Muscle layer of colon (tissue), 2 donors: ENCODE data around the gene NELL2.

ENCODE experiments used
- H3K27ac ChIP-seq: one replicate; pipeline ENCODE4 v1.7.0; 2013; ENCODE audit warnings: low read depth, mild to moderate bottlenecking, low read length, moderate library complexity
- H3K27me3 ChIP-seq, 2 donors: one replicate each; pipeline ENCODE4 v1.7.0; 2013; ENCODE audit warnings: low read length in 2 of 2, mild to moderate bottlenecking in 2 of 2; ENCODE audit not compliant: insufficient read depth in 2 of 2, control insufficient read depth in 1 of 2
- H3K36me3 ChIP-seq: one replicate; pipeline ENCODE4 v1.7.0; 2013; ENCODE audit warnings: mild to moderate bottlenecking, low read length; ENCODE audit not compliant: insufficient read depth
- H3K4me1 ChIP-seq: one replicate; pipeline ENCODE4 v1.7.0; 2013; ENCODE audit warnings: mild to moderate bottlenecking, low read length; ENCODE audit not compliant: insufficient read depth
- H3K4me3 ChIP-seq, 2 donors: one replicate each; pipeline ENCODE4 v1.7.0; 2013; ENCODE audit warnings: low read length in 2 of 2, low read depth in 1 of 2, mild to moderate bottlenecking in 1 of 2, moderate library complexity in 1 of 2
- H3K9ac ChIP-seq: one replicate; pipeline ENCODE4 v1.7.0; 2013; ENCODE audit warnings: low read length
- H3K9me3 ChIP-seq: one replicate; pipeline ENCODE4 v1.7.0; 2013; ENCODE audit warnings: mild to moderate bottlenecking, low read length
- donor health status: abdominal sarcoma.
- donor health status: Adenocarcinoma of cecum.

The NELL2 gene

GRCh38 chr12:44525806-44526654, 350.1 kb downstream of the NELL2 start:
- no peaks in the 10 kb centered on the region for H3K9me3 ChIP-seq
- H3K27me3 ChIP-seq, result no peaks in the 10 kb centered on the region
- no peaks in the 10 kb centered on the region for H3K36me3 ChIP-seq
- H3K27ac ChIP-seq, result no peak overlapping the region
- H3K4me3 ChIP-seq, result no peak overlapping the region
- no peaks in the 10 kb centered on the region for H3K4me1 ChIP-seq
- H3K9ac ChIP-seq, result no peak overlapping the region

GRCh38 chr12:44523828-44524227, 352.3 kb downstream of the NELL2 start:
- Histone ChIP-seq H3K27ac (no peak overlapping the region), H3K9me3 (no peaks in the 10 kb centered on the region), H3K4me3 (no peak overlapping the region), H3K4me1 (no peaks in the 10 kb centered on the region), H3K27me3 (no peaks in the 10 kb centered on the region), H3K36me3 (no peaks in the 10 kb centered on the region), H3K9ac (no peak overlapping the region)

GRCh38 chr12:44521702-44522101, 354.4 kb downstream of the NELL2 start:
- Histone ChIP-seq H3K27ac (no peak overlapping the region), H3K9ac (no peak overlapping the region), H3K9me3 (no peaks in the 10 kb centered on the region), H3K36me3 (no peaks in the 10 kb centered on the region), H3K27me3 (no peaks in the 10 kb centered on the region), H3K4me3 (no peak overlapping the region), H3K4me1 (no peaks in the 10 kb centered on the region)

GRCh38 chr12:44519931-44520330, 356.2 kb downstream of the NELL2 start:
- H3K4me3 ChIP-seq, result no peak overlapping the region
- no peak overlapping the region for H3K27ac ChIP-seq
- H3K4me1 ChIP-seq, result no peaks in the 10 kb centered on the region

GRCh38 chr12:44511289-44511688, 364.8 kb downstream of the NELL2 start:
- H3K9ac ChIP-seq, result no peak overlapping the region
- no peak overlapping the region for H3K27ac ChIP-seq
- no peaks in the 10 kb centered on the region for H3K27me3 ChIP-seq
- no peak overlapping the region for H3K4me3 ChIP-seq
- no peaks in the 10 kb centered on the region for H3K9me3 ChIP-seq
- no peaks in the 10 kb centered on the region for H3K36me3 ChIP-seq
- no peaks in the 10 kb centered on the region for H3K4me1 ChIP-seq

More at GRCh38 chr12:44519931-44520330, 356.2 kb downstream of the NELL2 start:
- H3K36me3 ChIP-seq, result no peaks in the 10 kb centered on the region
- H3K9me3 ChIP-seq, result no peaks in the 10 kb centered on the region
- H3K27me3 ChIP-seq, result no peaks in the 10 kb centered on the region
- no peak overlapping the region for H3K9ac ChIP-seq

DNA sequence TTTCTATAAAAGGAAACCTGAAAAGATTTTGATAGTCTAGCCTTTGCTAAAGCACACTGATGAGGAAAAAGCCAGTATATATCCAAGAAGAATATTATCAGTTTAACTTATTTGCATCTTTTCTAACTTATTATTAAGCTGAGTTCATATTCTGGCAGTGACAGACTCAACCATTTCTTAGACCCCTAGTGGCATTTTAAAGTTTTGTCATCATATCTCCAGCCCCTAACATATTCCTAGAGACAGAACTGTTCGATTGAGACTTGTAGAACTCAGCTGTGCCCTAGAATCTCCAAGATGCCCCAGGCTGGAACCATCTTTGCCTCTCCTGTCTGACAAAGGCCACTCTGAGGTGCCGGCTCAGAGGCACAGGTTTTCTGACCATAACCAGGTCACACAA, 365.6 kb downstream of the NELL2 start:
- Histone ChIP-seq H3K9me3 (no peaks in the 10 kb centered on the region), H3K4me3 (no peak overlapping the region), H3K9ac (no peak overlapping the region), H3K36me3 (no peaks in the 10 kb centered on the region), H3K27me3 (no peaks in the 10 kb centered on the region), H3K4me1 (no peaks in the 10 kb centered on the region), H3K27ac (no peak overlapping the region)

DNA sequence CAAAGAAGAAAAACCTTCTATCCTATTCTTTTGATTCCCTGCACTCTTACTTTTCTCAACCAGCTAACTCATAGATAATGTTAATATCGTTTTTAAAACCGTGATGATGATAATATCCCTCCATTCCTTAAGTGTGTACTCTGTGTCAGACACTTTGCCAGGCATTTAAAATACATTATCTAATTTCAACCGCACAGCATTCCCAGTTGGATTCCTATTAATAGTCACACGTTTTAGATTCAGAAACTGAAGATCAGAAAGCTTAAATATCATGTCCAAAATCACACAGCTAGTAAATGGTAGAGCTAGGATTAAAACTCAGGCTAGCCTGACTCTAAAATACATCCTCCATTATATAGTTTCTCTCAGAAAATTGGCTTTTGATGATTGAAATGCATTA, 366.0 kb downstream of the NELL2 start:
- H3K4me3 ChIP-seq, result no peak overlapping the region

GRCh38 chr12:44509471-44509870, 366.6 kb downstream of the NELL2 start:
- no peaks in the 10 kb centered on the region for H3K9me3 ChIP-seq
- H3K36me3 ChIP-seq, result no peaks in the 10 kb centered on the region
- no peak overlapping the region for H3K27ac ChIP-seq
- H3K9ac ChIP-seq, result no peak overlapping the region
- H3K27me3 ChIP-seq, result no peaks in the 10 kb centered on the region
- no peak overlapping the region for H3K4me3 ChIP-seq
- H3K4me1 ChIP-seq, result no peaks in the 10 kb centered on the region

More for the DNA sequence above, 366.0 kb downstream of the NELL2 start:
- Histone ChIP-seq H3K36me3 (no peaks in the 10 kb centered on the region), H3K27ac (no peak overlapping the region), H3K9ac (no peak overlapping the region), H3K4me1 (no peaks in the 10 kb centered on the region), H3K9me3 (no peaks in the 10 kb centered on the region), H3K27me3 (no peaks in the 10 kb centered on the region)

GRCh38 chr12:44507461-44507860, 368.7 kb downstream of the NELL2 start:
- no peaks in the 10 kb centered on the region for H3K9me3 ChIP-seq
- H3K36me3 ChIP-seq, result no peaks in the 10 kb centered on the region
- H3K9ac ChIP-seq, result no peak overlapping the region
- no peak overlapping the region for H3K27ac ChIP-seq
- H3K4me3 ChIP-seq, result no peak overlapping the region
- H3K4me1 ChIP-seq, result no peaks in the 10 kb centered on the region
- no peaks in the 10 kb centered on the region for H3K27me3 ChIP-seq

GRCh38 chr12:44504799-44505198, 371.3 kb downstream of the NELL2 start:
- no peaks in the 10 kb centered on the region for H3K27me3 ChIP-seq
- no peak overlapping the region for H3K9ac ChIP-seq
- no peak overlapping the region for H3K27ac ChIP-seq
- H3K4me1 ChIP-seq, result no peaks in the 10 kb centered on the region
- no peak overlapping the region for H3K4me3 ChIP-seq
- H3K9me3 ChIP-seq, result no peaks in the 10 kb centered on the region
- no peaks in the 10 kb centered on the region for H3K36me3 ChIP-seq

- Histone ChIP-seq H3K36me3 (no peaks in the 10 kb centered on the region), H3K9me3 (no peaks in the 10 kb centered on the region), H3K4me1 (no peaks in the 10 kb centered on the region), H3K27me3 (no peaks in the 10 kb centered on the region), H3K4me3 (no peak overlapping the region), H3K27ac (no peak overlapping the region), H3K9ac (no peak overlapping the region)
Measured at GRCh38 chr12:44503329-44503728, 372.8 kb downstream of the NELL2 start.

DNA sequence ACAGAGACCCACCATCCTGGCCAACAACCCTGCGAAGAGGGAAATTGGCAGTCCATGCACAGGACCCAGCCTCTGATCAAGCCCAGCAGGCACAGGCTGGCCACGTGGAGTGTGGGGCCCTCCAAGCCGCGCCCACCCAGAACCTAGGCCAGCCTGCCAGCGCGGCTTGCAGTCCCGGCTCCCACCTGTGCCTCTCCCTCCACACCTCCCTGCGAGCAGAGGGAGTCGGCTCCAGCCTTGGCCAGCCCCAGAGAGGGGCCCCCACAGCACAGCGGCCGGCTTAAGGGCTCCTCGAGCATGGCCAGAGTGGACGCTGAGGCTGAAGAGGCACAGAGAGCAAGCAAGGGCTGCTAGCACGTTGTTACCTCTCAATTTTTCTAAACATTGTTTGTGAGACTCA, 373.4 kb downstream of the NELL2 start:
- H3K36me3 ChIP-seq, result no peaks in the 10 kb centered on the region
- no peaks in the 10 kb centered on the region for H3K4me1 ChIP-seq
- H3K4me3 ChIP-seq, result no peak overlapping the region
- H3K9me3 ChIP-seq, result no peaks in the 10 kb centered on the region
- no peaks in the 10 kb centered on the region for H3K27me3 ChIP-seq
- H3K27ac ChIP-seq, result no peak overlapping the region
- H3K9ac ChIP-seq, result no peak overlapping the region
